Effector CD4-positive, alpha-beta T cell (primary cell): Measurements from ENCODE around the gene COL23A1.

Experiments
- DNase-seq: peaks from one replicate; pipeline ENCODE4 v3.0.0-alpha.2; 2020

COL23A1 gene

GRCh38 chr5:178388386-178389025 is 201.7 kb downstream of the COL23A1 start:
- DNase-seq: no peak

- no peak for DNase-seq
These were observed 202.4 kb downstream of the COL23A1 start for GRCh38 chr5:178387856-178388190.

- DNase-seq: no peak
These were observed 202.9 kb downstream of the COL23A1 start for GRCh38 chr5:178387061-178387855.

GRCh38 chr5:178386336-178386931 is 203.8 kb downstream of the COL23A1 start:
- no peak for DNase-seq

GRCh38 chr5:178385496-178385890 is 204.7 kb downstream of the COL23A1 start:
- no peak for DNase-seq

- no peak for DNase-seq
These were observed 205.2 kb downstream of the COL23A1 start for GRCh38 chr5:178384816-178385495.

GRCh38 chr5:178383919-178384815 is 206.0 kb downstream of the COL23A1 start:
- DNase-seq: no peak

GRCh38 chr5:178383301-178383918 is 206.8 kb downstream of the COL23A1 start:
- no peak for DNase-seq

- DNase-seq: no peak
These were observed 207.4 kb downstream of the COL23A1 start for GRCh38 chr5:178382754-178383164.

- no peak for DNase-seq
These were observed 208.1 kb downstream of the COL23A1 start for GRCh38 chr5:178381921-178382695.

GRCh38 chr5:178381206-178381605 is 209.0 kb downstream of the COL23A1 start:
- DNase-seq: no peak

GRCh38 chr5:178380541-178381074 is 209.6 kb downstream of the COL23A1 start:
- DNase-seq: no peak

- no peak for DNase-seq
These were observed 210.1 kb downstream of the COL23A1 start for GRCh38 chr5:178380086-178380485.

GRCh38 chr5:178378527-178379484 is 211.4 kb downstream of the COL23A1 start:
- DNase-seq: no peak

GRCh38 chr5:178377583-178378270 is 212.5 kb downstream of the COL23A1 start:
- DNase-seq: no peak

GRCh38 chr5:178376921-178377582 is 213.1 kb downstream of the COL23A1 start:
- DNase-seq: no peak

GRCh38 chr5:178375348-178375747 is 214.8 kb downstream of the COL23A1 start:
- no peak for DNase-seq

GRCh38 chr5:178373711-178374110 is 216.5 kb downstream of the COL23A1 start:
- DNase-seq: no peak
